Chondrocyte (in vitro differentiated cells): ENCODE results near the gene TM4SF5. TPM values are rescaled to one million over a fixed set of nuclear protein-coding genes. Genes with fewer than 3 reads are reported as not detected.

Source experiments
- DNase-seq: peaks from one replicate; pipeline ENCODE4 v3.0.0; 2021; ENCODE audit warnings: mixed read lengths, low spot score
- H3K27ac Mint-ChIP-seq: one replicate; pipeline ENCODE4 v1.8.0; 2021; ENCODE audit warnings: mild to moderate bottlenecking, moderate library complexity, mixed read lengths; ENCODE audit not compliant: unreplicated experiment
- H3K27me3 Mint-ChIP-seq: 2 replicates; pipeline ENCODE4 v1.8.0; 2021; ENCODE audit warnings: low read depth, mixed read lengths
- H3K36me3 Mint-ChIP-seq: 2 replicates; pipeline ENCODE4 v1.8.0; 2021; ENCODE audit warnings: low read depth, mixed read lengths
- H3K4me1 Mint-ChIP-seq: 2 replicates; pipeline ENCODE4 v1.8.0; 2021; ENCODE audit warnings: low read depth, mild to moderate bottlenecking, mixed read lengths
- H3K4me3 Mint-ChIP-seq: one replicate; pipeline ENCODE4 v1.8.0; 2021; ENCODE audit warnings: mild to moderate bottlenecking, moderate library complexity, mixed read lengths; ENCODE audit not compliant: unreplicated experiment
- H3K9me3 Mint-ChIP-seq: 2 replicates; pipeline ENCODE4 v1.8.0; 2021; ENCODE audit warnings: low read depth, mixed read lengths
- CTCF ChIP-seq: fragments of 200-600 bp; sonication (generic); IDR thresholded peaks from 2 replicates; pipeline ENCODE4 v1.5.0; 2021; ENCODE audit warnings: antibody characterized with exemption, mild to moderate bottlenecking, moderate library complexity
- total RNA-seq: library from RNA; stranded (reverse); gene quantifications from 3 replicates; pipeline ENCODE4 v1.2.1, GENCODE V29; 2021

The TM4SF5 gene
- total RNA-seq, 1 donor from 2014 or later: not detected

GRCh38 chr17:4772235-4772613, 538 bp downstream of the TM4SF5 start:
- H3K4me1 Mint-ChIP-seq: no peaks in the 10 kb centered on the region
- H3K4me3 Mint-ChIP-seq: no peak overlapping the region
- no peaks in the 10 kb centered on the region for H3K9me3 Mint-ChIP-seq
- H3K27ac Mint-ChIP-seq: no peak overlapping the region
- no peak for TF ChIP-seq CTCF
- no peaks in the 10 kb centered on the region for H3K36me3 Mint-ChIP-seq
- H3K27me3 Mint-ChIP-seq: peaks cover 24% of the 10 kb centered on the region
- DNase-seq: no peak

- H3K4me1 Mint-ChIP-seq: no peaks in the 10 kb centered on the region
- no peak for TF ChIP-seq CTCF
- H3K27me3 Mint-ChIP-seq: peaks cover 26% of the 10 kb centered on the region
- H3K9me3 Mint-ChIP-seq: no peaks in the 10 kb centered on the region
- peak overlapping the region; percentile 8 for H3K27ac Mint-ChIP-seq
- H3K36me3 Mint-ChIP-seq: no peaks in the 10 kb centered on the region
- DNase-seq: no peak
- no peak overlapping the region for H3K4me3 Mint-ChIP-seq
These were observed 6.5 kb downstream of the TM4SF5 start for GRCh38 chr17:4777969-4778760.

GRCh38 chr17:4780325-4780955, 8.8 kb downstream of the TM4SF5 start:
- H3K4me1 Mint-ChIP-seq: no peaks in the 10 kb centered on the region
- H3K27me3 Mint-ChIP-seq: peaks cover 17% of the 10 kb centered on the region

GRCh38 chr17:4782652-4783051, 11.0 kb downstream of the TM4SF5 start:
- Mint-ChIP-seq H3K4me1 (no peaks in the 10 kb centered on the region), H3K9me3 (no peaks in the 10 kb centered on the region), H3K27ac (no peak overlapping the region), H3K4me3 (no peak overlapping the region), H3K27me3 (peaks cover 17% of the 10 kb centered on the region), H3K36me3 (no peaks in the 10 kb centered on the region)
- DNase-seq: no peak
- TF ChIP-seq CTCF: no peak

More at GRCh38 chr17:4780325-4780955, 8.8 kb downstream of the TM4SF5 start:
- Mint-ChIP-seq H3K27ac (no peak overlapping the region), H3K36me3 (no peaks in the 10 kb centered on the region), H3K4me3 (no peak overlapping the region), H3K9me3 (no peaks in the 10 kb centered on the region)
- no peak for TF ChIP-seq CTCF
- peak; percentile 68 for DNase-seq

- Mint-ChIP-seq H3K27ac (no peak overlapping the region), H3K36me3 (no peaks in the 10 kb centered on the region), H3K4me3 (no peak overlapping the region), H3K4me1 (peaks cover 15% of the 10 kb centered on the region), H3K9me3 (no peaks in the 10 kb centered on the region), H3K27me3 (peaks cover 8% of the 10 kb centered on the region)
- DNase-seq: no peak
- no peak for TF ChIP-seq CTCF
These were observed 13.8 kb downstream of the TM4SF5 start for GRCh38 chr17:4785311-4786105.
